ENCODE measurements around the gene IRF3. TPM values are rescaled to one million over a fixed set of nuclear protein-coding genes. Genes with fewer than 3 reads are reported as not detected.

Gene IRF3
- total RNA-seq, 1 experiment from 2014 or later = 65.6 TPM

DNA sequence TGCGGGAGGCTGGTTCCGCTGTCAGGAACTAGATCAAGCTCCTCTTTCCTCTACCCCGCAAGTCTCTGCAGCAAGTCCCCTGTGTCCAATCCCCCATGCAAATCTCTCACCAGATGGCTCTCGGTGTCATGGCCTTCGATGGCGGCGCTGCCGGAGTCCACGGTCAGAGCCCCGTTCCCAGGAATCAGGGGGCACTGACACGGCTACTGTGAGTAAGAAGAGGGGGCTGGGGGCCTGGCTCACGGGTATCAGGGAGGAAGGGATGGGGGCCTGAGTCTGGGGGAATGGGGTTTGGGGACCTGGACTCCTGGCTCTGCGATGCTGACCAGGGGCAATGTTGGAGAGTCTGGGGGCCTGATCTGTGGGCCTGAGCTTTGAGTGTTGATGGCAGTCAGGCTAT, 19.7 kb downstream of the IRF3 start:
- CTCF ChIA-PET = interaction anchor here (0.5 to 1.5 kb wide), 6 partner anchors 14 to 137 kb away, joined by 3 to 5 read pairs (median 3); no protein-coding TSS in a partner anchor
- intact Hi-C loops (cut with micrococcal nuclease) = no loop called here
- no peak overlapping the region for H3K4me3 Mint-ChIP-seq (ENCODE audit: unreplicated experiment)

DNA sequence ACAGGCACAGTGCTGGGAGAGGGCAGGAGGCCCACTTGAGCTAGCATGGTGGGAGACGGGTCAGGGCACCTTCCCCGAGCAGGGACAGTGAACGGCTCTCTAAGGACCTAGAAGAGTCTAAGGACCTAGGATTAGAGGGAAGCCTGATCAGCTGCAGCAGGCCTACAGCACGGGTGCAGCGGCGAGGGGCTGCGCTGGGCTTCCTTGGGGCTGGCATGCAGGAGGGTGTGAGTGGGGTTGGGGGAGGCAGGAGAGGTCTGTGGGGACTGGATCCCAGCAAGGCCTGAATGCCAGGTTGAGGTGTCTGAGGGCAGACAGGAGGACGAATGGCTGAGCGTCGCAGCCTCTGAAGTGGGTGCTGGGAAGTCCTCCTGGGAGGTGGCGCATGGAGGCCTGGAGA, 20.1 kb downstream of the IRF3 start:
- no TSS peak for BruUV-seq (replicated peaks)
- POLR2A ChIA-PET = no interaction called here
- DNase-seq (ENCODE audit: unreplicated experiment) = no peak
- Mint-ChIP-seq H3K4me1 (ENCODE audit: insufficient read depth, unreplicated experiment) (peaks cover 20% of the 10 kb centered on the region), H3K4me3 (ENCODE audit: unreplicated experiment) (no peak overlapping the region), H3K27me3 (ENCODE audit: insufficient read depth, unreplicated experiment) (no peaks in the 10 kb centered on the region), H3K36me3 (ENCODE audit: insufficient read depth, unreplicated experiment) (peaks cover 49% of the 10 kb centered on the region), H3K9me3 (ENCODE audit: unreplicated experiment) (no peaks in the 10 kb centered on the region), H3K27ac (ENCODE audit: low read depth, unreplicated experiment) (no peak overlapping the region)
- intact Hi-C loops (cut with micrococcal nuclease) = no loop called here
- TF ChIP-seq, protein P1, sequence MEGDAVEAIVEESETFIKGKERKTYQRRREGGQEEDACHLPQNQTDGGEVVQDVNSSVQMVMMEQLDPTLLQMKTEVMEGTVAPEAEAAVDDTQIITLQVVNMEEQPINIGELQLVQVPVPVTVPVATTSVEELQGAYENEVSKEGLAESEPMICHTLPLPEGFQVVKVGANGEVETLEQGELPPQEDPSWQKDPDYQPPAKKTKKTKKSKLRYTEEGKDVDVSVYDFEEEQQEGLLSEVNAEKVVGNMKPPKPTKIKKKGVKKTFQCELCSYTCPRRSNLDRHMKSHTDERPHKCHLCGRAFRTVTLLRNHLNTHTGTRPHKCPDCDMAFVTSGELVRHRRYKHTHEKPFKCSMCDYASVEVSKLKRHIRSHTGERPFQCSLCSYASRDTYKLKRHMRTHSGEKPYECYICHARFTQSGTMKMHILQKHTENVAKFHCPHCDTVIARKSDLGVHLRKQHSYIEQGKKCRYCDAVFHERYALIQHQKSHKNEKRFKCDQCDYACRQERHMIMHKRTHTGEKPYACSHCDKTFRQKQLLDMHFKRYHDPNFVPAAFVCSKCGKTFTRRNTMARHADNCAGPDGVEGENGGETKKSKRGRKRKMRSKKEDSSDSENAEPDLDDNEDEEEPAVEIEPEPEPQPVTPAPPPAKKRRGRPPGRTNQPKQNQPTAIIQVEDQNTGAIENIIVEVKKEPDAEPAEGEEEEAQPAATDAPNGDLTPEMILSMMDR (IDR thresholded peaks at IDR 0.05; ENCODE audit: unreplicated experiment) = no peak
- CTCF ChIA-PET = interaction anchor here (0.5 to 1.5 kb wide), 7 partner anchors 14 to 137 kb away, joined by 3 to 5 read pairs (median 3); no protein-coding TSS in a partner anchor

More for the DNA sequence above, 19.7 kb downstream of the IRF3 start:
- Mint-ChIP-seq H3K36me3 (ENCODE audit: insufficient read depth, unreplicated experiment) (peaks cover 49% of the 10 kb centered on the region), H3K9me3 (ENCODE audit: unreplicated experiment) (no peaks in the 10 kb centered on the region), H3K27ac (ENCODE audit: low read depth, unreplicated experiment) (no peak overlapping the region), H3K4me1 (ENCODE audit: insufficient read depth, unreplicated experiment) (peaks cover 20% of the 10 kb centered on the region), H3K27me3 (ENCODE audit: insufficient read depth, unreplicated experiment) (no peaks in the 10 kb centered on the region)
- POLR2A ChIA-PET = no interaction called here
- TF ChIP-seq, protein P1 (IDR thresholded peaks at IDR 0.05; ENCODE audit: unreplicated experiment) = no peak
- no peak for DNase-seq (ENCODE audit: unreplicated experiment)
- BruUV-seq (replicated peaks) = no TSS peak

DNA sequence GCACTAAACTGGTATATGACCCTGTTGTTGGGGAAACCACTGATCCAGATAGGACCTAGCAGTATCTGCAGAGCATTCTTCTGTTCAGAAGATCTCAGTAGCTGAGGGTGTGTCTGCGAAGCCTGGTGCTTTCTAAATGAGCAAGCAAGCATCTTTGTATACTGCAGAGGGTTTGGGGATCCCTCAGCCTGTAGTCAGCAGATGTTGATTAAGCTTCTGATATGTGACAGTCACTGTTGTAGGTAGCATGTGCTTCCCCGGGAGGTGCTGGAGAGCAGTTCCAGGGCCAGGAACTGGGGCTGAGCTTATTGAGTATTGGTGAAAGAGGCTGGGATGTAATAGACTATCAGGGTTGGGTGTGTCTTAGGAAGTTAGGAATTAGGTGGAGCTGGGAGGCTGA, 22.2 kb downstream of the IRF3 start:
- no peak for DNase-seq (ENCODE audit: unreplicated experiment)
- H3K4me3 Mint-ChIP-seq (ENCODE audit: unreplicated experiment) = peak overlapping the region; percentile 84
- peaks cover 31% of the 10 kb centered on the region for H3K4me1 Mint-ChIP-seq (ENCODE audit: insufficient read depth, unreplicated experiment)
- intact Hi-C loops (cut with micrococcal nuclease) = no loop called here
- POLR2A ChIA-PET = interaction anchor here (0.6 to 7.5 kb wide), 9 partner anchors 10 to 207 kb away, joined by 3 to 167 read pairs (median 3); partner anchors contain the start of genes BCL2L12, IRF3, NOSIP and PRMT1
- H3K27me3 Mint-ChIP-seq (ENCODE audit: insufficient read depth, unreplicated experiment) = no peaks in the 10 kb centered on the region
- TF ChIP-seq, protein P1 (IDR thresholded peaks at IDR 0.05; ENCODE audit: unreplicated experiment) = no peak
- H3K27ac Mint-ChIP-seq (ENCODE audit: low read depth, unreplicated experiment) = peak overlapping the region; percentile 100
- no TSS peak for BruUV-seq (replicated peaks)
- peaks cover 32% of the 10 kb centered on the region for H3K36me3 Mint-ChIP-seq (ENCODE audit: insufficient read depth, unreplicated experiment)
- H3K9me3 Mint-ChIP-seq (ENCODE audit: unreplicated experiment) = no peaks in the 10 kb centered on the region
- CTCF ChIA-PET = interaction anchor here (0.5 to 3.4 kb wide), 4 partner anchors 29 to 73 kb away, joined by 3 to 19 read pairs (median 4); no protein-coding TSS in a partner anchor

DNA sequence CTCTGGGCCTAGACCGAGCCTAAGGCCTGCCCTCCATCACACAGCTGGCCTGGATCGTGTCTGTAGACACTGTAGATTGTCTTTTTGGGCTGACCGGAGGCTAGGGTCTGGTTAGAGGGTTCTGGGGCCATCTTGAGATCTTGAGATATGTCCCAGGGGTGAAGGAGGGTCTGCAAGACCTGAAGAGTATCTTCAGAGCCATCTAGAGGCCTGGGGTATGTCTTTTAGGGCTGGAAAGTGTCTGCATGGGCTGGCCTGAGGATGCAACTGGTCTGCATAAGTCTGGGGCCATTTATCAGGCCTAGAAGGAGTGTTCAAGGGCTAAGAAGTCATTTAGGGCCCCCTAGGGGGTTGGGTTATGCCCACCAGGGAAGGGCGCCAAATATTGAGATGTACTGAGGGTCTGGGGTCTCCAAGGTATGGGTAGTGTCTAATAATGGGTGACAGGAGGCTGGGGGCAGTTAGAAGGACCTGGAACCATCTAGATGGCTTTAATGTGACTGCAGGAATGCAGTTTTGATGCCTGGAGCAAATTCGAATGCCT, 23.1 kb downstream of the IRF3 start:
- H3K4me1 Mint-ChIP-seq (ENCODE audit: insufficient read depth, unreplicated experiment) = peaks cover 40% of the 10 kb centered on the region
- ChIA-PET CTCF (interaction anchor here (0.7 to 3.4 kb wide), 3 partner anchors 30 to 99 kb away, joined by 3 to 19 read pairs (median 3); no protein-coding TSS in a partner anchor), POLR2A (interaction anchor here (0.7 to 7.5 kb wide), 15 partner anchors 11 to 649 kb away, joined by 3 to 167 read pairs (median 12); partner anchors contain the start of genes AKT1S1, AP2A1, BCL2L12 and IRF3)
- no TSS peak for BruUV-seq (replicated peaks)
- H3K36me3 Mint-ChIP-seq (ENCODE audit: insufficient read depth, unreplicated experiment) = peaks cover 23% of the 10 kb centered on the region
- intact Hi-C loops (cut with micrococcal nuclease) = loop anchor here (1.0 kb wide), 1 partner anchor 23 kb away; the partner anchor contains the start of genes BCL2L12 and IRF3
- peak overlapping the region; percentile 100 for H3K27ac Mint-ChIP-seq (ENCODE audit: low read depth, unreplicated experiment)
- H3K9me3 Mint-ChIP-seq (ENCODE audit: unreplicated experiment) = no peaks in the 10 kb centered on the region
- no peaks in the 10 kb centered on the region for H3K27me3 Mint-ChIP-seq (ENCODE audit: insufficient read depth, unreplicated experiment)
- no peak for DNase-seq (ENCODE audit: unreplicated experiment)
- TF ChIP-seq, protein P1 (IDR thresholded peaks at IDR 0.05; ENCODE audit: unreplicated experiment) = no peak
- peak overlapping the region; percentile 84 for H3K4me3 Mint-ChIP-seq (ENCODE audit: unreplicated experiment)
